Spleen (tissue), 11 donors: ENCODE measurements around the gene EPSTI1. TPM values are rescaled to one million over a fixed set of nuclear protein-coding genes. Genes with fewer than 3 reads are reported as not detected.

Source experiments
- DNase-seq: peaks from one replicate; pipeline ENCODE4 v3.0.0-alpha.2; 2020
- H3K27ac ChIP-seq, 8 donors: fragments of 200-600 bp; sonication (generic) in 7 of 8; 1 replicate in 4 of 8; 2 replicates in 4 of 8; pipeline versions ENCODE4 v1.5.0 to v1.8.0; 2016 to 2021; ENCODE audit warnings: inconsistent platforms in 4 of 8, mild to moderate bottlenecking in 4 of 8, moderate library complexity in 1 of 8
- H3K27me3 ChIP-seq, 7 donors: fragments of 200-600 bp; sonication (generic) in 6 of 7; replicated peaks in 1 of 7; 1 replicate in 4 of 7; 2 replicates in 3 of 7; pipeline versions ENCODE4 v1.5.0 to v1.8.0; 2016 to 2021; ENCODE audit warnings: inconsistent platforms in 3 of 7, mild to moderate bottlenecking in 1 of 7
- H3K36me3 ChIP-seq, 6 donors: fragments of 200-600 bp; sonication (generic) in 5 of 6; 1 replicate in 4 of 6; 2 replicates in 2 of 6; pipeline versions ENCODE4 v1.5.0 to v1.8.0; 2016 to 2021; ENCODE audit warnings: inconsistent platforms in 2 of 6
- H3K4me1 ChIP-seq, 6 donors: fragments of 200-600 bp; sonication (generic) in 5 of 6; 1 replicate in 3 of 6; 2 replicates in 3 of 6; pipeline versions ENCODE4 v1.5.0 to v1.8.0; 2016 to 2021; ENCODE audit warnings: inconsistent platforms in 3 of 6
- H3K4me3 ChIP-seq, 8 donors: fragments of 200-600 bp; sonication (generic) in 7 of 8; 1 replicate in 4 of 8; 2 replicates in 4 of 8; pipeline versions ENCODE4 v1.5.0 to v1.8.0; 2016 to 2021; ENCODE audit warnings: inconsistent platforms in 4 of 8, mild to moderate bottlenecking in 4 of 8, moderate library complexity in 2 of 8
- H3K9me3 ChIP-seq, 8 donors: fragments of 200-600 bp; sonication (generic) in 7 of 8; 1 replicate in 4 of 8; 2 replicates in 4 of 8; pipeline versions ENCODE4 v1.5.0 to v1.8.0; 2016 to 2021; ENCODE audit warnings: inconsistent platforms in 4 of 8
- CTCF ChIP-seq, 11 experiments: fragments of 200-600 bp in 7 of 11; fragments of 450-650 bp in 4 of 11; sonication (generic) in 4 of 11; IDR thresholded peaks in 8 of 11; conservative IDR thresholded peaks in 3 of 11; 1 replicate in 7 of 11; 2 replicates in 4 of 11; pipeline versions ENCODE4 v1.4.0 to v1.8.0; 2016 to 2021; ENCODE audit warnings: antibody characterized with exemption in 11 of 11, inconsistent platforms in 4 of 11, mild to moderate bottlenecking in 1 of 11
- POLR2A ChIP-seq, 3 donors: fragments of 450-650 bp; IDR thresholded peaks; one replicate each; pipeline ENCODE4 v1.5.1; 2017; ENCODE audit warnings: antibody characterized with exemption in 3 of 3, mild to moderate bottlenecking in 1 of 3
- POLR2AphosphoS5 ChIP-seq, 3 donors: sonication (generic); formaldehyde crosslinking; IDR thresholded peaks; one replicate each; pipeline ENCODE4 v1.5.1; 2017; ENCODE audit warnings: antibody characterized with exemption in 3 of 3
- WGBS, 5 donors: extraction: QIAGEN DNeasy Blood & Tissue Kit in 3 of 5; methylation state at CpG; one replicate each; pipeline versions ENCODE4 v1.1.5 to v1.1.7; 2013 to 2018; 5-methylcytosine and 5-hydroxymethylcytosine counted together
- intact Hi-C: fragments of 100-400 bp; cut with DNase I; formaldehyde crosslinking; loops from one replicate; pipeline ENCODE4 v1.15.0; 2023; ENCODE audit warnings: low total_unique reads
- polyA plus RNA-seq, 3 donors: library from polyadenylated mRNA; stranded (reverse); fragments of 200-250 nt; gene quantifications; one replicate each; pipeline ENCODE4 v1.2.1, GENCODE V29; 2013
- total RNA-seq, 7 donors: library from RNA; depleted of rRNA in 3 of 7; stranded (reverse); fragments of >200 nt in 3 of 7; fragmentation: NEBNext Ultra II Directional in 4 of 7; extraction: Animal tissue kit (Norgen Biotek cat#: 25700) in 4 of 7; gene quantifications; one replicate each; pipeline versions ENCODE4 v1.1.0 to v1.2.1, GENCODE V29; 2016 to 2021
- donor health status: healthy with polysubstance abuse.
- donor health status: DM: no; HTN: no; CAD: no; lungs with moderate emphysema.
- donor health status: DM: no; HTN: no; CAD: no.
- donor health status: Bipolar disorder and iron deficiency.
- donor health status: healthy.
- donor health status: DM: no; HTN: no; CAD: no.
- donor health status: DM: yes; HTN: yes; CAD: no.

EPSTI1 gene
- total and polyA plus RNA-seq, 10 donors = 9.9 to 50.2 (median 20.1) TPM

GRCh38 chr13:42899266-42899665 lies 92.8 kb downstream of the EPSTI1 start:
- no peak for DNase-seq
- Histone ChIP-seq H3K27ac (peak overlapping the region in 3 of 8 donors; percentile 7 to 27 (median 23)), H3K27me3 (no peaks in the 10 kb centered on the region), H3K36me3 (peaks cover 0 to 93% (median 18%) of the 10 kb centered on the region in 6 donors), H3K4me3 (no peak overlapping the region), H3K4me1 (peaks cover 0 to 6% (median 0%) of the 10 kb centered on the region in 6 donors), H3K9me3 (no peaks in the 10 kb centered on the region)
- WGBS, 5 donors = 59 to 79% (median 69%) methylated on average over 3 of the region's 3 CpGs
- TF ChIP-seq POLR2AphosphoS5 (IDR thresholded peaks at IDR 0.05) (no peak), POLR2A (IDR thresholded peaks at IDR 0.05) (no peak), CTCF (IDR thresholded peaks at IDR 0.05 in 8 of 11, conservative IDR thresholded peaks at IDR 0.05 in 3 of 11) (no peak)
- intact Hi-C loops = no loop called here

DNA sequence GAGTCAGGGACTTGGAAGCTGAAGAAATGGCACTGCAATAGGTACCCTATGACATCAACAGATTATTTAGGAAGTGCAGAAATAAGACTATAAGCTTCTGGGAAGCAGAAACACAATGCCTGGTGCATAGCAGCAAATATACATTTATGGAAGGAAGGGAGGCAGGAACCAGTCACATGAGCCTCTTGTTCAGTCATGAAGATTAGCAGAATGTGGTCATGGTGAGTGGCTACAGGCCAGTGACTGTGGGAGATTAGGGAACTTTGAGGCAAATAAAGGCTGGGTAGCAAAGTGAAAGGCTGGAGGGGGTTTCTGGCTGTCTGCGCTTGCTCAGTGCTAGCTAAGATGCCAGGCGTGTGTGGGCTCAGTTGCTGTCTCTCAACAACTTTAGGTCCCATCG lies 96.3 kb downstream of the EPSTI1 start:
- intact Hi-C loops = no loop called here
- WGBS, 5 donors = 92 to 95% (median 93%) methylated on average over 3 of the region's 3 CpGs
- DNase-seq = no peak
- TF ChIP-seq CTCF (IDR thresholded peaks at IDR 0.05 in 8 of 11, conservative IDR thresholded peaks at IDR 0.05 in 3 of 11) (no peak), POLR2A (IDR thresholded peaks at IDR 0.05) (no peak), POLR2AphosphoS5 (IDR thresholded peaks at IDR 0.05) (no peak)
- Histone ChIP-seq H3K4me3 (no peak overlapping the region), H3K4me1 (peaks cover 0 to 6% (median 0%) of the 10 kb centered on the region in 6 donors), H3K27me3 (no peaks in the 10 kb centered on the region), H3K27ac (no peak overlapping the region), H3K9me3 (no peaks in the 10 kb centered on the region), H3K36me3 (peaks cover 0 to 100% (median 34%) of the 10 kb centered on the region in 6 donors)

DNA sequence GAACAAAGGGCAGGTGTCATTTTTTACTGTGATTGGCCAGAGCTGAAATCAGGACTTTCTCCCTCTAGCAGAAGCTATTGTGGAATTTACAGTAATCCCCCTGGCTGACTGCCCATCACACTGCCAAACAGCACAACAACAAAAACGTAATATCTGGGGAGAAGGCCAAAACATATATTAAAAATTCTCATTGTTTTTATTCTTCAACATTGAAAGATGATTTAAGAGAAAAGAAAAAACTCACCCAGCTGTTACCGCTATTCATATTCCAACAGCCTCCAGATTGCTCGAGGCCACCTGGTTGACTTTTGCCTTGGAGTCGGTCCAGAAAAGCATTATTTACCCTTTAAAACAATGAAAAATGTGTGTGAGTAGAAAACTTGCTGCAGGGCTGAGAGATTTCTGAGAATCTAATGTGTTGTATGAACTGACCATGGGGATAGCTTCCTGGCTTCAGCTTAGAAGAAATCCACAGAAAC lies 97.2 kb downstream of the EPSTI1 start:
- peaks cover 0 to 100% (median 30%) of the 10 kb centered on the region in 6 donors for H3K36me3 ChIP-seq
- no peak for DNase-seq
- H3K27ac ChIP-seq = peak overlapping the region in 1 of 8 donors; percentile 43
- 51 to 68% (median 59%) methylated on average over 4 of the region's 4 CpGs for WGBS, 5 donors
- H3K27me3 ChIP-seq = no peaks in the 10 kb centered on the region
- peaks cover 0 to 6% (median 0%) of the 10 kb centered on the region in 6 donors for H3K4me1 ChIP-seq
- intact Hi-C loops = no loop called here
- no peak overlapping the region for H3K4me3 ChIP-seq
- H3K9me3 ChIP-seq = no peaks in the 10 kb centered on the region
- TF ChIP-seq POLR2A (IDR thresholded peaks at IDR 0.05) (no peak), POLR2AphosphoS5 (IDR thresholded peaks at IDR 0.05) (no peak), CTCF (IDR thresholded peaks at IDR 0.05 in 8 of 11, conservative IDR thresholded peaks at IDR 0.05 in 3 of 11) (no peak)

DNA sequence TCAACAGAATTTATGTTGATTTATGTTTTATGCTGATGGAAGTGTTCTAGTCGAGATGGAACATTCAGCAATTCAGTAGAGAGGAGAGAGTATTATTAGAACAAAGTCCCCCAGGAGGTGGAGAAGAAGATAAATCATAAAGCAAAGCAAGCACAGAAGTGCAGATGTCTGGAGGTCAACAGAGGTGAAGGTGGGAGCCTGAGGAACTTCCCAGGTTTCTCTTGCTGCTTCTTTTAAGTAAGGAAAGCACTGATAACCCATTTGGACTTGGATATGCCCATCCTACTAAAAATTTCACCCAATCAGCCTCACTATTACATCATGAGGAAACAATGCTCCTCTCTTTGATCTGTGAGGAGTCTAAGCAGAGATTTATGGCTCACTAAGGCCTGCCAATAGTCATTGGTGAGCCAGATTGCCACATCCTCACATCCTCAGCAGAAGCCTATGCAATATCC lies 98.8 kb downstream of the EPSTI1 start:
- 9 to 43% (median 13%) methylated on average over 1 of the region's 1 CpG for WGBS, 5 donors
- no peak for DNase-seq
- intact Hi-C loops = no loop called here
- peaks cover 0 to 100% (median 38%) of the 10 kb centered on the region in 6 donors for H3K36me3 ChIP-seq
- no peaks in the 10 kb centered on the region for H3K27me3 ChIP-seq
- H3K9me3 ChIP-seq = no peaks in the 10 kb centered on the region
- H3K4me1 ChIP-seq = peaks cover 0 to 6% (median 0%) of the 10 kb centered on the region in 6 donors
- TF ChIP-seq CTCF (IDR thresholded peaks at IDR 0.05 in 8 of 11, conservative IDR thresholded peaks at IDR 0.05 in 3 of 11) (no peak), POLR2A (IDR thresholded peaks at IDR 0.05) (no peak), POLR2AphosphoS5 (IDR thresholded peaks at IDR 0.05) (no peak)
- no peak overlapping the region for H3K27ac ChIP-seq
- no peak overlapping the region for H3K4me3 ChIP-seq
